Measurements from ENCODE around the gene LIMD2.
"Not testable (repeated sequence)": the region's sequence is repeated elsewhere in the genome, so short reads cannot be mapped to it uniquely, and the experiment has no call there.

Gene LIMD2

DNA sequence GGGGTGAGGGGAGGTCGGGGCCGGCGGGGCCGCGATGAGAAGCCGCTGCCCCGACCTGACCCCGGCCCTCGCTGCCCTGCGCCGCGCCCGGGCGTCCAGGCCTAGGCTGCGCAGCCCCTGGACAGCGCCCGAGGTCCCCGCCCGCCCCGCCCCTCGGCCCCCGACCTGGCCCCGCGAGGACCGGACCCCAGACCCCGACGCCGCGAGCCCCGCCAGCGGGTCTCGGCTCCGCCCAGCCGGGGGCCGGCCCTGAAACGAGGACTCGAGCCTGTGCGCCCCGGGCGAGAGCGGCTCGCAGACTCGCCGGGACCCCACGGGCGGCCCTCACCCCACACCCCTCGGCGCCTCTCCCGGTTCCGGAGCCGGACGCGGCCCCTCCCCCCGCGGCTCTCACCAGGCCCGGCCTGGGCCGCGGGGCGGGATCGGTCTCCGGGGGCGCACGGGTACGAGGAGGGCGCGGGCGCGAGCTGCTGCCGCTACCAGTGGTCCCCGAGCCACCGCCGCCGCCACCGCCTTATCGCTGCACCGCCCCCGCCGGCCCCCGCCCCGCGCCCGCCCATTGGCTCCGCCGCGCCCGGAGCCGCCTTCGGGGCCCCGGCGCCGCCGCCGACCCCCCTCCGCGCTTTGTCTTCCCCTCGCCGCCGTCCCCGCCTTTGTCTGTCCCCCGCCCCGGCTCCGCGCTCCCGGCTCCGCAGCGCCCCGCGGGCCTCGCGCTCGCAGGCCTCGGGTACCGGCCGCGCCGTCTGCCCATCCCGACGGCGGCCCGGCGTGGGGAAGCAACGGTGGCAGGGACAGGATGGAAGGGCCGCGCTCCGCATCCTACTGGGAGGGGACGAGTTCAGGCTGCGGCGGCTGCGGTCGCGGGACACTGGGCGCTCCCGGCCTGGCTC lies at the start of gene LIMD2:
Gene LIMD2, minus strand, starts transcription at position 488 of the 890 bp plus-strand sequence. CDS start 827 bp downstream, outside the sequence.
- DNase-seq, result peak; percentile 45

DNA sequence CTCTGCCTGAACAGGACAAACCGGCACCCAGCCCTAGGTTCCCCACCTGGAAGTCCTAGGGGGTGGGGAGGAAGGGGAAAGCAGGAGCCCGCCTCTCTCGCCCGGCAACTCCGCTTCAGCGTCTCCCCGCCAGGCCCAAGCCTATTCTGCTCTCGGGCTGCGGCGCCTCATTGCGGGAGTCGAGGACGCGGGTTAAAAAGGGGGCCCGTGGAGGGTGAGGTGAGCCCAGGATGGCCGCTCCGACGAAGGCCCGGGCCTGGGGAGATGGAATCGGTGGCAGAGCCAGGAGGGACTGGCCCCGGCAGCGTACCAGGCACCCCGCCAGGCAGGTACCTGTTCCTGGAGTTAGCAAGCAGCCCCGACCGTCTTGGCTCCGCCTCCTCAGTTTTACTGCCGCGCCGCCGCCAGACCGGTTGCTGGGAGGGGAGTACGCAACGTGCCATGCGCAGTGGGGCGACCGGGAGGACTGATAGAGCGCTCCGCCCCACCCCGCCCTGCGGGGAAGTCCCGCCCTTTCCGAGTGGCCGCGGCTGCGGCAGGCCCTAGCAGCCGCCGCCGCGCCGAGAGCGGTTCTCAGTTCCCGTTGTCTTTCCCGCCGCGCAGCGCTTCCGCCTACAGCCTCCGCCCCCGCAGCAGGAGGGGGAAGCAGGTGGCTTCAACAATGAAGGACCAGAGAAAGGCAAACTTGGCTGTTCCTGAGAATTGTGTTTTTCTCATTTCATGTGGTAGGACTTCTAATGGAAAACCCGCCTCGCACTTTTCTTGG lies 41.7 kb upstream of the LIMD2 start, which contains the start of gene STRADA:
Gene STRADA, minus strand, starts transcription at position 392 of the 766 bp plus-strand sequence. CDS start 13,430 bp downstream, outside the sequence.
- peak; percentile 95 for DNase-seq

DNA sequence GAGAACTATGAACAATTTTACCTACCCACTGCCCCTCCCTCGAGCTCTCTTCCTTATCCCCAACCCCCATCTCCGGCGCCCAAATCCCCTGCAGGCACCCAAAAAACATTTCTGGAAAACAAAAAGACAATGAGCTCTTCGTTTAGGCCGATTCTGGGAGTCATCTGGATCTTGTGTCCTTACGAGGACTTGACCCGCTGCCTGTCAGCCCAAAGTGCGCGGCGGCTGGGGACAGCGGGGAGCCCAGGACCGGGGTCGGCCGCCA lies 41.1 kb upstream of the LIMD2 start:
- DNase-seq, result no peak

DNA sequence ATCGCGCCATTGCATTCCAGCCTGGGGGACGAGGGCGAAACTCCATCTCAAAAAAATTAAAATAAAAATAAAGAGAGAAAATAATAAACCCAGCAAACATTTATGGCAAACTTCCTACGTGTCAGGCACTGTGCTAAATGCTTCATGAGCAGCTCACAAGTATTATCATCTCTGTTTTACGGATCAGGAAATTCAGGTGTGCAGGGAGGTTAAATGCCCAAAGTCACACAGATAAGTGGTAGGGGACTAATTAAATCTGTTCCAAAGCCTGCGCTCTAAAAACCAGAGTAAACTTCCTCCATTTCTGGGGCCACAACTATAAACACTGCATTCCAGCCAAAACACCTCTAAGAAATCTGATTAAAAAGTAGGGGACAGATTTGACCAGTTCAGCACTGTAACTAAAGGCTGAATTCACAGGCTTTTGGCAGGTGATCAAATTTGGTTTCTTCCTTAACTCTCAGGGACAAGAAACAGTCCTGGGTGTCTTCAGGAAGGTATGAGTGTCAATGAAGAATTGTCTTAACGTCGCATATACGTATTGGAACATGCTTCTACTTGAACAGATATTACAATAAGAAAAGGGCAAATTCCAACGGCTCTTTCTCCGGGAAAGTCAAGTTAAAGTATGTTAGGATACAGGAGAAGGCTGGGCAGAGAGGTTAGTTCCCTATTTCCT lies 40.7 kb upstream of the LIMD2 start:
- DNase-seq, result no peak

DNA sequence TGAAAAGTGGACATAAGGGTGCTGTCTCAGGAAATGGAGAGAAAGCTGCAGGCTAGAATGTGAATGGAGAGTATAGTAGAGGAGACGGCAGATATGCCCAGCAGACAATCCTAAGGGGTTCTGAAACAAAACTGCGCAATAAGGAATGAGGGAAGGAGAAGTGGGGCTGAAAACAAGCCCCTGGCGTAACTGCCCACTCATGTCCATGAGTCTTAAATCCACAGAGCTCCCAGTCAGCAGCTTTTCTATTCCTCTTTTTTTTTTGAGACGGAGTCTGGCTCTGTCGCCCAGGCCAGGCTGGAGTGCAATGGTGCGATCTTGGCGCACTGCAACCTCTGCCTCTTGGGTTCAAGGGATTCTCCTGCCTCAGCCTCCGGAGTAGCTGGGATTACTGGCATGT lies 35.8 kb upstream of the LIMD2 start:
- DNase-seq, result no peak

DNA sequence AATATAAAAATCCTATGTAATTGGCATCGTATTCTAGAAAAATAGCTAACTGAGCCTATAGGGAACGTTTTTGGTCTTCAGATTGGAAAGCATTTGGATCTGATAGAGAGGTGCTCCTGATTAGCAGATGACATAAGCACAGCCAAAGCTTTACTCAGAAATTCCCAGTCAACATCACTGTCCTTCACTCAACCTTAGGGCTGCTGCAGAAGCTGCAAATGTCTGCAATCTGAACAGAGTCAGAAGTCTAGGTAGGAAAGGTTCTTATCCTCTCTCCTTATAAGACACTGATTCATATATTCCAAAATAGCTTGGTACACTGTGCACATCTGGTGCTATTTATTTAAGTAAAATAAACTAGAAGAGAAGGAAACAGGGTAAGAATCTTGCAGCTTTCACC lies 22.5 kb upstream of the LIMD2 start:
- no peak for DNase-seq

DNA sequence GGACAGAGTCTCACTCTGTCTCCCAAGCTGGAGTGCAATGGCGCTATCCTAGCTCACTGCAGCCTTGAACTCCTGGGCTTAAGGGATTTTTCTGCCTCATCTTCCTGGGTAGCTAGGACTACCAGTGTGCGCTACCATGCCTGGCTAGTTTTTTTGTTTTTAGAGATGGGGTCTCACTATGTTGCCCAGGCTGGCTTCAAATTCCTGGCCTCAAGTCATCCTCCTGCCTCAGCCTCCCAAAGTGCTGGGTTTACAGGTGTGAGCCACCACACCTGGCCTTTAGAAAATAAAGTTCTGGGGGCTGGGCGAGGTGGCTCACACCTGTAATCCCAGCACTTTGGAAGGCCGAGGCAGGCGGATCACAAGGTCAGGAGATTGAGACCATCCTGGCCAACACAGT lies 20.3 kb upstream of the LIMD2 start:
- DNase-seq, result not testable (repeated sequence)

DNA sequence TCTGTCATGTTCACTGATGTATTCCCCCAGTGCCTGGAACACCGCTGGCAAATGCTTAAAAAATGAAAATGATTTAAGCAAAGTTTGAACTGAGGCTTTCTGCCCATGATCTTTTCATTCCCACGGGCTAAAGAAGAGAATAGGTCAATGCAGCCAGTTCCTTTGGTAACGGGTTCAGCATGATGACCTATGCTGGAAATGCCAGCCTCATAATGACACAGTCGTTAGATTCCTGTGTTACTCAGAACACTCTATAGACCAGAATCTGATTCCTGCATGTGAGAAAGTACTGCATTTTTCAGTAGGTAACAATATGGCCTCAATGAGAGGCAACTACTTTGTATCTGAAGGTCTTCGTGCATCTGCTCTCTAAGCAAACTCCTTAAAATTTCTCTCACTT lies 19.1 kb upstream of the LIMD2 start:
- DNase-seq, result no peak

DNA sequence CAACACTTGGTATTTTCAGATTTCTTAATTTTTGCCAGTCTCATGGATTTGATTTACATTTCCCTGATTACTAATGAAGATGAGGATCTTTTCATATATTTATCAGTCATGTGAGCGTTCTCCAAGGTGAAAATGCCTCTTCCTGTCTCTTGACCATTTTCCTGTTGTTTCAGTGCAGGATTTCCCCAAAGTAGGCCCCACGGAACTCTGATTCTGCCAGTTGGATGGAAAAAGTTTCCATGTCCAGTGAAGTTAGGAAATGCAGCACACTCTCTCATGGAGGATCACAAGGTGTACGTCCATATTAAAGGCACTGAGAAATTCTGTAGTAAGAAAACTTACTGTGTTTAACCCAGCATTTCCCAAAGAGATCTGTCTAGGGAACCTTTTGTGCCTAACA lies 16.5 kb upstream of the LIMD2 start:
- DNase-seq, result no peak

DNA sequence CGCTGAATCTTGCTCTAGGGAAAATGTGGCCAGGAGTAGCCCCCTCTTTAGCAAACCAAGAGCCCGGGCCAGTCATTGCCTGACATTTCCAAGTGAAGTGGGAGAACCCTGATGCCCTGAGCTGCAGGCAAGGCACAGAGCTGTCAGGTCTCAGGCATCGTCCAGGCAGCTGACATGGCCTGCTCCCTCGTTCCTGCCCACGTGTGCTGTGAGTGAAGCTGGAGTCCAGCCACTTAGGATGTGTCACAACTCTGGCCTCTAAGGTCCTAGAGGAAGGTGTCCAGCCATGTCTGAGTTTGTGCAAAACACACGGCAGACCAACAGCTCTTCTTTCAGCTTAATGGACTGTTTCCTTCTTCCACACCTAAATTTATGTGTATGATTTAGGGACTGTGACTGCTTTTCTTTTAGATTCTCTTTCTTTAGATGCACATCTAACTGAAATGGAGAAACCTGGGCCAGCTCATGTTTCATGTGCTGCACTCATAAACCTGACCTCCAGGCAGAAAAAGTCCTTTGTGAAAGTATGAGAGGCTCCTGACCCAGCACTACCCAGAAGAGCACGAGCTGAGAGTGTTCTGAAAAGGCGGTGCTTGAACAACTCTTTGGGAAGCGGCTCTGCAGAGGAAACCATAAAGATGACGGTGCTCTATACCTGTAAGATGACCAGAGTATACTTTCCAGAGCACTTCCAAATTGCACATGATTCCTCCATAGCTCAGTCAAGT lies 14.8 kb upstream of the LIMD2 start:
- DNase-seq, result no peak

DNA sequence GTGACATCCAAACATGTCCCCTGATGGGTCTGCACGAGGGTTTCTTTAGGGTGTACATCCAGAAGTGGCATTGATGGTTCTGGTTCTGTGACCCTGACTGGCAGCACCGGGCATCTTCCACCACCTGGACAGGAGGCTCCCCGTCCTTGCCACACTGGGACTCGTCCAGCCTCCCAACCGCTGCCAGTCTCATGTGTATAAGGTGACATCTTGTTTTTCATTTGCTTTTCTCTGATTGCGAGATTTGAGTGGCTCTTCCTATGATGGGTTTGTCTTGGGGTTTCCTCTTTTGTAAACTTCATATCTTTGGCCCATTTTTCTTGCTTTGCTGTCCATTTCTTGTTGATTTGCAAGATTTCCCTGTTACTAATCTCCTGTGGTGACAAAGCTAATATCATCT lies 9.2 kb upstream of the LIMD2 start:
- no peak for DNase-seq

DNA sequence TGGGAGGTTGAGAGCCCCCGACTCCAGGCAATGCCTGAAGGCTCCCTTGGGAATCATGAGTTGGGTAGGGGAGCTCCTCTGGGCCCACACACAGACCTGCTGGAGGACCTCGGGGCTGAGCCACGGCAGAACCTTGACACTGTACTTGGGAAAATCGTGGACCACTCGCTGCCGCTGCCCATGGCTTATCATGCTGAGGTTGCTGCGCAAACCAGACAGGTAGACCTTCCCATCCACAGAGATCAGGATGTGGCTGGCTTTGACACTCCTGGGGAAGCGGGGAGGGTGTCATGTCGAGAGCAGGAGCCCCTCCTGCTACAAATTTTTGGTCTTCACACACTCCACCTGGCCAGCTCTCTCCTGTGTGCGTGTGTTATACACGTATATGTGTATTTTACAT lies 7.2 kb upstream of the LIMD2 start:
- no peak for DNase-seq

DNA sequence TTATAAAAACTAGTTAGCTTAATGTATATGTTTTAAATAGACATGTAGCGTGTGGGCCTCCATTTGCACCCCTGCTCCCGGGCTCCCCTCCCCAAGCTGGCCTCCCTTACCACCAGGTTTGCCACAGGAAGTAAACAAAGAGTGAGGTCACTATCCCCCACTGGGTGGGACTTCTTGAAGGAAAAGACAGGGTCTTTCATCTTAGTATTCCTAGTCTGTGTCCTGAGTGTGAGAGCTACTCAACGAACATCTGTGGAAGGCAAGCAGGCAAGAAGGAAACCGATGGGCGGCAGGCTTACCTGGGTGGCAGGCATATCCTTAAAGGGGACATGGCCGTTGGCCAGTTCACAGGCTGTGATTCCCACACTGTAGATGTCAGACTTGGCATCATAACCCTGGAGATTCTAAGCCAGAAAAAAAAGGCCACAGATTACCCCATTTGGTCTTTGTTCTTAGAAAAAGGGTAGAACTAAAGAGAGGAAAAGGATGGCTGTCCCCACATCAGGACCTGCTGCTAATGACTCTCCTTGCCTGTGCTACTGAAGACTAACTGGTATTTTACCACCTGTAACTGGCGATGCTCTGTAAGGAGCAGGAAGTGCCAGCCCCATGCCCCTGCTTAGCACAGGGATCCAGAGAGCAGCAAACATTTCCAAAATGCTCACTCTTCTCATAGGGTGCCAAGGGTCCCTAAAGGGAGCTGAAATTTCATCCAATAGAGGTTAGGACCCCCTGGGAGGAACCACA lies 6.6 kb upstream of the LIMD2 start:
- DNase-seq, result no peak

DNA sequence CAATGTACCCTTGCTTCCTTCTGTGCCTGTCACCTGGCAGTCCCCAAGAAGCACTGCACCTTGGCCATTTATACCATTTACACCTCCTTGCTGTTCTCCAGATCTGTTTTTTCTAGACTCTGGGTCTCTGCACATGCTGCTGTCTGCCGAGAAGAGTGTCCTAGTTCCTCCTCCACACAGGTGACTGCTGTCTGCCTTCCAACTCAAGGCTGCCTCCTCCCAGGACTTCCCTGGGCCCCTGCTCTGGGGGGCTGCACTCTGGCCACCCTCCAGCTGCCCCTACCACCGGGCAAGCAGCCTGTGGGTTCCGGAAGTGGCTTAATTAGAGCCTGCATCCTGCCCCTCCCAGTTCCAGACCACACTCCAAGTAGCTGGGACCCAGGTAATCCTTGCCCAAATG lies 5.7 kb upstream of the LIMD2 start:
- DNase-seq, result no peak

DNA sequence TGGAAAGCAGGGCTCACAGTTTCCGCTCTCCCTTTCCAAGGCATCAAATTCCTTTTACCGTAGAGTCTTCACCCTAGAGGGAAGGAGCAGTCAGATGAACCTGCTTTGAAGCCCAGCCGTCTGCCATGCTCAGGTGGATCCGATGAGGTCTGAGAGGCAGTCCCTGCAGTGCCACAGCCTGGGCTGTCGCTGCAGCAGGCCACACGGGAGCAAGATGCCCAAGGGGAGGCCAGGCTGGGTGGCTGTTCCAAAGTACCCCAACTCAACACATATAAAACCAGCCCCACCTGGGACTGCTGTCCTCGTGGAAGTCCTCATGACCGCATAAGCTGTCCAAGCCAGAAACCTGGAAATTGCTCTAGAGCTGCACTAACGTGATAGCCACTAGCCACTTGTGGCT lies 4.9 kb upstream of the LIMD2 start:
- no peak for DNase-seq

DNA sequence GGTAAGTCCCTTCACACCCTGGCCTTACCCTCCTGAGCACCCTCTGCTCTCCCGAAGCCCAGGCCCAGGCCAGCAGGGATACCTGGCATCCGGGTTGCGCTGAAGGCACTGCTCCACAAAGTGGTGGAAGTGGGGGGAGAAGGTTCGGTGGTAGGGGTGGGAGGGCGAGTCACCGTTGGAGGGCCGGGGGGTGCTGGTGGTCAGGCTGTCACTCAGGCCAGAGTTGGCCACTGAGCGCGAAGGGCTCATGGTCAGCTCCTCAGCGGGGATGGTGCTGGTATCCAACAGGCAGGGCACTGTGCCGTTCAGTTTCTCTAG lies 4.3 kb upstream of the LIMD2 start:
- DNase-seq, result no peak

DNA sequence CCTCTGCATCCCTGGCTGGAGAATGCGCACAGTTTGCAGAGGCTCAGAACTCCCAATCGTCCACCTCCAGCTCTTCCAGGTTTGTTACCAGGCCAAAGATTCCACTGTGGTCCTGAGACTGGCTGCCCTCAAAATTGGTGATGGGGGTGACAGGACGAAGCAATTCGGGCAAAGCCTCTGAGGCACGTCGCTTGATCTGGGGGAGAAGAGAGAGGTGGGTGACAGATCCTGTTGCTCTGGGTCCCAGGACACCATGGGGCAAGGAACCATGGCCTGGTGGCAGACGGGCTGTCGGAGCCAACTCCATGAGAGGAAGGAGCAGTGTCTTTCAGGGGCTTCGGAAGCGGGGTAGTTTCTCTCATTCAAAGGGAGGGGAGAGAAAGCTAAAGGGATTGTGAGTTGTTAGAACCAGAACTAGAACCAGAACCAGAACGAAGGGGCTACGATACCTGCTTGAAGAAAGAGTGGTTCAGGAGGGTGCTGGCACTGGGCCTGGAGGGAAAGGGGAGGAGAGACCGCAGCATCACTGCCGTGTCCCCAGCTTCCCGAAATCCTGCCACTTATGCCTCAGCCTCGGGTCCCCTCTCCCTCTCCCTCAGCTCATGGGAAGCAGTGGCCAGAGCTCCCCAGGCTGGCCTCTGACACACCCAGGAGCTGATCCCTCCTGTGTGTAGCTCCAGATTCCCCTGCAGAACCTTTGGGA lies 3.8 kb upstream of the LIMD2 start:
- DNase-seq, result no peak

DNA sequence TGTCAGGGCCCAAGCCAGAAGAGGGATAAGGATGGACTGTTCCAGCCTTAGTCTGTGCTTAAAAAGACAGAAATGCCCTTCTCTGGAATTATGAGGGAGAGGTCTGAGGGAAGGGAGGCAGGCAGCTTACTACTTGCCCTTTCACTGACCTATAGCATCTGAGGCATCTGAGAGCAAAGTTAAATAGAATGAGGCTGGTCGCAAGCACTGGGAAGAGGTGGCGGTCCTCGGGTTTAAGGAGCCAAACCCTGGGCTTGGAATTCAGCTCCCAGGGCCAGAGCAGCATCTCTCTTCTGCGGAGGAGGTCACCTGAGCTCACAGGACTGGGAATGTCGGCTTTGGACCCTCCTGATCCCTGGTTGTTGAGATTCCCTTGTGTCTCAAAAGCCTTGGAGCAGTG lies 3.1 kb upstream of the LIMD2 start:
- DNase-seq, result no peak

DNA sequence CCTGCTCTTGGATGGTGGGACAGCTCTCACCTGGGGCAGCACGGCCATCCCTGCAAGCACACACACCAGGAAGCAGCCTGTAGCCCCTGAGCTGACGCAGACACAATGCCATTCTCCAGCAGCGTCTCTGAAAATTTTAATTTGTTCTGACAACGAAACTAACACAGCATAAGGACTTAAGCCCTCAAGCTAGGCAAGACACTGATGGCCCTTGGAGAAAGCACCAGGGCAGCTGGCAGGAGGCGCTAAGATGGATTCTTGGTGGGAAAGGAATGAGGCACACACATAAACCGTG lies 2.7 kb upstream of the LIMD2 start:
- no peak for DNase-seq

DNA sequence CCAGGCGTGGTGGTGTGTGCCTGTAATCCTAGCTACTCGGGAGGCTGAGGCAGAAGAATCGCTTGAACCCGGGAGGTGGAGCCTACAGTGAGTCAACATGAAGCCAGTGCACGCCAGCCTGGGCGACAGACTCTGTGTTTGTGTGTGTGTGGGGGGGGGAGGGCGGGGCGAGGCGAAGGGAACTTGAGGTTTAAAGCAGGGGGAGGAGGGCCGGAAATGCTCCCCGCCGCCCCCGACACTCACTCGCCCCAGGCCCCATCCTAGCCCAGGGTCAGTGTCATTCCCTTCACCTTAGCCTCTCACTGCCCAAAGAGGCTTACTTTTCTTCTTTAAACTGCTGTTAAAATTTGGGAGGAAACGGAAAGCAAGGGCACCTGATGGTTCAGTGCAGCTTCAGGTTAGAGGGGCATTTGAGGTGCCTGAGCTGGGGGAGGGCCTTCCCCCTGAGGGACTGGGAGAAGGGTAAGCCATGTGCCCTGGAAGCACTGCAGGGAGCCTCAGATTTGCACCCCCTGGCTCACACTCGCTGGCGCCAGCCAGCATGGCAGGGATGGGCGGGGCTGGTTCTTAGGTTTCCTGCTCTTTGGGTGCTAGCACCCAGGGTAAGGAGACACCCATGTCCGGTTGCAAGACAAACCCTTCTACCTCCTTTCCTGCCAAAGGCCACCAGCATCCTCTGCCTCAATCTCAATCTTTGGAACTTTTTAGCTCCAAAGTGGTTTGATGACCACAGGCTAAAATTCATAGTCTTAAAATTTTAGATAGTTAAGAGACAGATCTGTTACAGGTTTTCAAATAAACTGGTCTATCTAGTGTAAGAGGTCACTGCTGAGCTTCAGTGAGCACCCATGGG lies 2.2 kb upstream of the LIMD2 start:
- DNase-seq, result no peak

DNA sequence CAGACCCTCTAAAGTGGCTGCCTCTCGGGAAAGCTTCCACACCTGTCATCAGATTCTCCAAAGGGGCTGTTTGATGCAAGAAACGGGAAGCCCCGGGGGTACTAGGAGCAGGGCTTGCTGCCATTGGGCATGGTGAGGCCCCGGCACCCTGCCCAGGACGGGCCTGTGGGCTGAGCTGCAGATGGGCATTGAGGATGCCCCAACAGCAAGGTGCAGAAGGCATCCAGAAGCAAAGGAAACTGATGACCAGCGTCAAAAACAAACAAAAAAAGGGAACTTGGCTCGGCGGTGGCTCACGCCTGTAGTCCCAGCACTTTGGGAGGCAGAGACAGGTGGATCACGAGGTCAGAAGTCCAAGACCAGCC lies 1.5 kb upstream of the LIMD2 start:
- DNase-seq, result no peak

All from NCI-H1694 (cell line).